Thyroid gland (tissue), 4 donors: ENCODE measurements around the gene CACNA2D3. TPM values are rescaled to one million over a fixed set of nuclear protein-coding genes. Genes with fewer than 3 reads are reported as not detected.

Experiments used
- DNase-seq, 2 donors: peaks; one replicate each; pipeline ENCODE4 v3.0.0-alpha.2; 2019
- H3K27ac ChIP-seq, 3 donors: fragments of 200-600 bp; sonication (generic); 1 replicate in 2 of 3; 2 replicates in 1 of 3; pipeline ENCODE4 v1.5.1; 2016 to 2019; ENCODE audit warnings: mild to moderate bottlenecking in 1 of 3, moderate library complexity in 1 of 3
- H3K27me3 ChIP-seq: fragments of 200-600 bp; sonication (generic); one replicate; pipeline ENCODE4 v1.5.1; 2019
- H3K36me3 ChIP-seq, 2 donors: fragments of 200-600 bp; sonication (generic); one replicate each; pipeline ENCODE4 v1.5.1; 2016 to 2019
- H3K4me1 ChIP-seq, 2 donors: fragments of 200-600 bp; sonication (generic); one replicate each; pipeline ENCODE4 v1.5.1; 2017 to 2019
- H3K4me3 ChIP-seq, 3 donors: fragments of 200-600 bp; sonication (generic); replicated peaks in 1 of 3; 1 replicate in 2 of 3; 2 replicates in 1 of 3; pipeline ENCODE4 v1.5.1; 2016; ENCODE audit warnings: mild to moderate bottlenecking in 1 of 3
- H3K9me3 ChIP-seq: fragments of 200-600 bp; sonication (generic); one replicate; pipeline ENCODE4 v1.5.1; 2017
- CTCF ChIP-seq, 6 experiments: fragments of 200-600 bp in 3 of 6; fragments of 450-650 bp in 3 of 6; sonication (generic) in 3 of 6; IDR thresholded peaks; one replicate each; pipeline ENCODE4 v1.5.1; 2016 to 2019; ENCODE audit warnings: antibody characterized with exemption in 6 of 6, mild to moderate bottlenecking in 2 of 6, inconsistent platforms in 1 of 6, moderate library complexity in 1 of 6
- POLR2A ChIP-seq, 2 donors: fragments of 450-650 bp; IDR thresholded peaks; one replicate each; pipeline ENCODE4 v1.6.1; 2017; ENCODE audit warnings: antibody characterized with exemption in 2 of 2, mild to moderate bottlenecking in 2 of 2, moderate library complexity in 1 of 2
- WGBS, 2 donors: methylation state at CpG; one replicate each; pipeline ENCODE4 v1.1.5; 2017; 5-methylcytosine and 5-hydroxymethylcytosine counted together
- intact Hi-C: fragments of 100-400 bp; cut with DNase I; formaldehyde crosslinking; loops from one replicate; pipeline ENCODE4 v1.15.1; 2023
- total RNA-seq, 4 donors: library from RNA; depleted of rRNA; stranded (reverse); fragments of >200 nt; gene quantifications; one replicate each; pipeline ENCODE4 v1.2.3, GENCODE V29; 2016

The CACNA2D3 gene
- total RNA-seq, 4 donors from 2014 or later: 2.9 to 4.8 (median 4.5) TPM

- TF ChIP-seq CTCF (IDR thresholded peaks at IDR 0.05): no peak
- TF ChIP-seq POLR2A (IDR thresholded peaks at IDR 0.05): no peak
- no peak for DNase-seq
- Histone ChIP-seq H3K36me3 (no peaks in the 10 kb centered on the region), H3K4me1 (peaks cover 5 to 16% of the 10 kb centered on the region in 2 donors), H3K27ac (no peak overlapping the region), H3K9me3 (no peaks in the 10 kb centered on the region), H3K27me3 (no peaks in the 10 kb centered on the region), H3K4me3 (no peak overlapping the region)
- intact Hi-C loops: loop anchor here (10.0 kb wide), 2 partner anchors 329 to 1399 kb away; no protein-coding TSS in a partner anchor
- WGBS, 2 donors: 83 to 100% methylated on average over 1 of the region's 1 CpG
Measured at GRCh38 chr3:54856271-54856670, 733.9 kb downstream of the CACNA2D3 start.

GRCh38 chr3:54857343-54857742 is 735.0 kb downstream of the CACNA2D3 start:
- Histone ChIP-seq H3K27me3 (no peaks in the 10 kb centered on the region), H3K4me1 (peaks cover 5 to 16% of the 10 kb centered on the region in 2 donors), H3K9me3 (no peaks in the 10 kb centered on the region), H3K36me3 (no peaks in the 10 kb centered on the region), H3K4me3 (no peak overlapping the region), H3K27ac (no peak overlapping the region)
- peak; percentile 24 to 40 for DNase-seq
- no peak for TF ChIP-seq CTCF (IDR thresholded peaks at IDR 0.05)
- TF ChIP-seq POLR2A (IDR thresholded peaks at IDR 0.05): no peak
- intact Hi-C loops: loop anchor here (10.0 kb wide), 2 partner anchors 327 to 1397 kb away; no protein-coding TSS in a partner anchor
- WGBS, 2 donors: 51 to 66% methylated on average over 3 of the region's 3 CpGs

- Histone ChIP-seq H3K36me3 (no peaks in the 10 kb centered on the region), H3K9me3 (no peaks in the 10 kb centered on the region), H3K4me3 (no peak overlapping the region), H3K27ac (no peak overlapping the region), H3K4me1 (peaks cover 5 to 16% of the 10 kb centered on the region in 2 donors), H3K27me3 (no peaks in the 10 kb centered on the region)
- WGBS, 2 donors: 60 to 64% methylated on average over 4 of the region's 4 CpGs
- intact Hi-C loops: loop anchor here (10.0 kb wide), 2 partner anchors 327 to 1397 kb away; no protein-coding TSS in a partner anchor
- no peak for DNase-seq
- TF ChIP-seq CTCF (IDR thresholded peaks at IDR 0.05) (no peak), POLR2A (IDR thresholded peaks at IDR 0.05) (no peak)
Measured at GRCh38 chr3:54858093-54858785, 735.9 kb downstream of the CACNA2D3 start.

GRCh38 chr3:54859184-54859583 is 736.8 kb downstream of the CACNA2D3 start:
- WGBS, 2 donors: 49 to 50% methylated on average over 3 of the region's 3 CpGs
- Histone ChIP-seq H3K9me3 (no peaks in the 10 kb centered on the region), H3K27ac (peak overlapping the region in 1 of 3 donors; percentile 41), H3K27me3 (no peaks in the 10 kb centered on the region), H3K4me3 (no peak overlapping the region), H3K4me1 (peaks cover 5 to 16% of the 10 kb centered on the region in 2 donors), H3K36me3 (no peaks in the 10 kb centered on the region)
- no peak for TF ChIP-seq CTCF (IDR thresholded peaks at IDR 0.05)
- no peak for TF ChIP-seq POLR2A (IDR thresholded peaks at IDR 0.05)
- DNase-seq: peak; percentile 19 to 30
- intact Hi-C loops: loop anchor here (10.0 kb wide), 2 partner anchors 326 to 1396 kb away; no protein-coding TSS in a partner anchor
